ENCODE measurements around the gene ZNF432. TPM values are rescaled to one million over a fixed set of nuclear protein-coding genes. Genes with fewer than 3 reads are reported as not detected.

ZNF432 gene
- total and polyA plus RNA-seq, 2 of the 13 experiments (the other 11 are each of a cell fraction or from before 2014, with no cell fraction given), result 4.1 to 8.7 TPM

DNA sequence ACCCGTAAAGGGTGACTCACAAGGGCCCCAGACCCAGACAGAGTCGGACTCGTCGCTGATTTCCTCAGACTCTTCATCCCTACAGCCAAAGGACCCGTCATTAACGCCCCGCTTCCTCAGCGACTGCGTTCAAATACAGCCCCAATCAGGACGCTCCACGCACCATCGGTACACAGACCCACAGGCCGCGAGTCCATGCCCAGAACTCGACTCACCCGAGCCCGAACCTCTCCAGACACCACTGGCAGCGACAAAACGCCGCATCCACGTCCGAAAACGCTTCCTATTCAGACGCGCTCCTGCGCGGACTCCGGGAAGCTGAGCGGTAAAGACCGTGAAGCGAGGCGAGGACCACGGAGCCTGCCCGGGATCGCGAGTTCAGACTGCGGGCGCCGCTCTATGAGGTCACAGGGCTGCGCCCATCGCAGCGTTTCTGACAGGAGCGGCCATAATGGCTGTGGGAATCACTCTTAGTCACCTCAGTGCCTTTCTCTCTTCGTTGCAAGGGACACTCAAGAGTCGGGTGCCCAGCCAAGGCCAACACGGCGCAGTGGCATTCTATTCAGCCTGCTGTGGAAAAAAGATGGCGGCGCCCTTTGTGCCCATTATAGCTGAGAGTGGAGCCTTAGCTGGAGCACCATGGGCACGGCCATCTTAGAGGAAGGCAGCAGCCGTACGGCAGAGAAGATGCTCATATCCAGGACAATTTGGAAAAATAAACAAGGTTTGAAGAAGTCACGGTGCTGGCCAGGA, 20.4 kb downstream of the ZNF432 start, which contains the start of gene ZNF614 (continued):
- TF ChIP-seq, protein P1, sequence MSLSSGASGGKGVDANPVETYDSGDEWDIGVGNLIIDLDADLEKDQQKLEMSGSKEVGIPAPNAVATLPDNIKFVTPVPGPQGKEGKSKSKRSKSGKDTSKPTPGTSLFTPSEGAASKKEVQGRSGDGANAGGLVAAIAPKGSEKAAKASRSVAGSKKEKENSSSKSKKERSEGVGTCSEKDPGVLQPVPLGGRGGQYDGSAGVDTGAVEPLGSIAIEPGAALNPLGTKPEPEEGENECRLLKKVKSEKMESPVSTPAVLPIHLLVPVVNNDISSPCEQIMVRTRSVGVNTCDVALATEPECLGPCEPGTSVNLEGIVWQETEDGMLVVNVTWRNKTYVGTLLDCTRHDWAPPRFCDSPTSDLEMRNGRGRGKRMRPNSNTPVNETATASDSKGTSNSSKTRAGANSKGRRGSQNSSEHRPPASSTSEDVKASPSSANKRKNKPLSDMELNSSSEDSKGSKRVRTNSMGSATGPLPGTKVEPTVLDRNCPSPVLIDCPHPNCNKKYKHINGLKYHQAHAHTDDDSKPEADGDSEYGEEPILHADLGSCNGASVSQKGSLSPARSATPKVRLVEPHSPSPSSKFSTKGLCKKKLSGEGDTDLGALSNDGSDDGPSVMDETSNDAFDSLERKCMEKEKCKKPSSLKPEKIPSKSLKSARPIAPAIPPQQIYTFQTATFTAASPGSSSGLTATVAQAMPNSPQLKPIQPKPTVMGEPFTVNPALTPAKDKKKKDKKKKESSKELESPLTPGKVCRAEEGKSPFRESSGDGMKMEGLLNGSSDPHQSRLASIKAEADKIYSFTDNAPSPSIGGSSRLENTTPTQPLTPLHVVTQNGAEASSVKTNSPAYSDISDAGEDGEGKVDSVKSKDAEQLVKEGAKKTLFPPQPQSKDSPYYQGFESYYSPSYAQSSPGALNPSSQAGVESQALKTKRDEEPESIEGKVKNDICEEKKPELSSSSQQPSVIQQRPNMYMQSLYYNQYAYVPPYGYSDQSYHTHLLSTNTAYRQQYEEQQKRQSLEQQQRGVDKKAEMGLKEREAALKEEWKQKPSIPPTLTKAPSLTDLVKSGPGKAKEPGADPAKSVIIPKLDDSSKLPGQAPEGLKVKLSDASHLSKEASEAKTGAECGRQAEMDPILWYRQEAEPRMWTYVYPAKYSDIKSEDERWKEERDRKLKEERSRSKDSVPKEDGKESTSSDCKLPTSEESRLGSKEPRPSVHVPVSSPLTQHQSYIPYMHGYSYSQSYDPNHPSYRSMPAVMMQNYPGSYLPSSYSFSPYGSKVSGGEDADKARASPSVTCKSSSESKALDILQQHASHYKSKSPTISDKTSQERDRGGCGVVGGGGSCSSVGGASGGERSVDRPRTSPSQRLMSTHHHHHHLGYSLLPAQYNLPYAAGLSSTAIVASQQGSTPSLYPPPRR (CRISPR knock-in tag; IDR thresholded peaks at IDR 0.05; ENCODE audit: borderline replicate concordance), result peak; percentile 66; the same call in 1 of the 2 replicates
- no peak for TF ChIP-seq CHD4 (IDR thresholded peaks at IDR 0.05; ENCODE audit: borderline replicate concordance, low read length)
- peak; percentile 77; the same call in 1 of the 2 replicates for TF ChIP-seq ZNF766 (CRISPR knock-in tag; IDR thresholded peaks at IDR 0.05; ENCODE audit: borderline replicate concordance)
- no peak for TF ChIP-seq ONECUT2 (CRISPR knock-in tag; IDR thresholded peaks at IDR 0.05)
- TF ChIP-seq MYNN (CRISPR knock-in tag; IDR thresholded peaks at IDR 0.05; ENCODE audit: low read depth), result no peak; the same call in 1 of the 2 replicates
- TF ChIP-seq MYC (CRISPR knock-in tag; IDR thresholded peaks at IDR 0.05; ENCODE audit: borderline replicate concordance), result peak; percentile 91
- no peak for TF ChIP-seq STAT6 (CRISPR knock-in tag; IDR thresholded peaks at IDR 0.05; ENCODE audit: borderline replicate concordance)
- no peak for TF ChIP-seq GPN1 (CRISPR knock-in tag; IDR thresholded peaks at IDR 0.05; ENCODE audit: borderline replicate concordance)
- TF ChIP-seq, protein P2, sequence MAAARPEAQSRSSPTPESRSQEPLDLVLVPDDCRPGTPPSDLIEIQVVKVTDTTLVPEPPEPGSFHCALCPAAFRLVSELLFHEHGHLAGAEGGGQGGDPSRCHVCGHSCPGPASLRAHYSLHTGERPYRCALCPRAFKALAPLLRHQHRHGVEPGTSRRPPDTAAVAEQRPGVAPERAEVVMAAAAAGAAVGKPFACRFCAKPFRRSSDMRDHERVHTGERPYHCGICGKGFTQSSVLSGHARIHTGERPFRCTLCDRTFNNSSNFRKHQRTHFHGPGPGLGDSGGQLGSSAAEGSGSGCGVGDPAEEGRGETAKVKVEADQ (CRISPR knock-in tag; IDR thresholded peaks at IDR 0.05; ENCODE audit: borderline replicate concordance), result 0 out of 2 replicates have a peak, but pooled peaks have one; percentile 73
- peak; percentile 87; the same call in 1 of the 2 replicates for TF ChIP-seq ZNF30 (CRISPR knock-in tag; IDR thresholded peaks at IDR 0.05)
- TF ChIP-seq ZBTB49 (CRISPR knock-in tag; IDR thresholded peaks at IDR 0.05; ENCODE audit: borderline replicate concordance), result 0 out of 2 replicates have a peak, but pooled peaks have one; percentile 7
- TF ChIP-seq ZNF790 (CRISPR knock-in tag; IDR thresholded peaks at IDR 0.05; ENCODE audit: borderline replicate concordance), result peak; percentile 55; the same call in 1 of the 2 replicates
- TF ChIP-seq ZC3H13 (CRISPR knock-in tag; IDR thresholded peaks at IDR 0.05), result peak; percentile 60; the same call in 1 of the 2 replicates
- TF ChIP-seq ZBTB8A (CRISPR knock-in tag; IDR thresholded peaks at IDR 0.05; ENCODE audit: borderline replicate concordance, low read depth), result no peak
- TF ChIP-seq, protein P3, sequence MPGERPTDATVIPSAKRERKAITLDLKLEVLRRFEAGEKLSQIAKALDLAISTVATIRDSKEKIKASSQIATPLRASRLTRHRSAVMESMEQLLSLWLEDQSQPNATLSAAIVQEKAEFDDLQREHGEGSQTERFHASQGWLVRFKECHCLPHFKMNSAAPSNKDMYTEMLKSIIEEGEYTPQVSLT (CRISPR knock-in tag; IDR thresholded peaks at IDR 0.05; ENCODE audit: borderline replicate concordance, low read depth), result no peak
- TF ChIP-seq ZNF776 (CRISPR knock-in tag; IDR thresholded peaks at IDR 0.05), result no peak
